SU-DHL-6 (cell line): ENCODE measurements around the gene CBFB.

Experiments used
- EZH2phosphoT487 ChIP-seq: fragments of 200-600 bp; sonication (generic), shearing (Covaris generic); conservative IDR thresholded peaks from 2 replicates; pipeline ENCODE4 v1.6.1; 2018; ENCODE audit warnings: mild to moderate bottlenecking, antibody characterized with exemption, low read length, moderate library complexity, mixed read lengths
- TF ChIP-seq, protein P1 (sequence below): fragments of 200-600 bp; sonication (generic); IDR thresholded peaks from one replicate; pipeline ENCODE4 v1.5.1; 2017; ENCODE audit warnings: antibody characterized with exemption, mild to moderate bottlenecking, low read length, moderate library complexity; ENCODE audit not compliant: insufficient read depth, poor library complexity, severe bottlenecking

DNA sequence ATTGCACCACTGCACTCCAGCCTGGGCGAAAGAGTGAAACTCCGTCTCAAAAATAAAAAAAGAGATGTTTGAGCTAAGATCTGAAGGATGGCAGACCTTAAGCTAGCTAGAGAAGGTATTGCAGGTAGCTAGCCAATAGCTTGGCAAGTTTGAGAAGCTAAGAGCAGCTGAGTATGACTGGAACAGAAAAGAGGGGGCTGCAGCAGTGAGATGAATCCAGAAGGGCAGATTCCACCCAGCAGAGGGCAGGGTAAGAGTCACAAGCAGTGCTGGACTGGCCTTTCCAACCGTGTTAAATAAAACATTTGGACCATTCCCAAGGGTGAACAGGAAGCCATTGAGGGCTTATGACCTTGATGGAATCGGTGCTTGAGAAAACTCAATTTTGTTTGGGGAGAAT is 75.1 kb downstream of the CBFB start:
- TF ChIP-seq, protein P1, sequence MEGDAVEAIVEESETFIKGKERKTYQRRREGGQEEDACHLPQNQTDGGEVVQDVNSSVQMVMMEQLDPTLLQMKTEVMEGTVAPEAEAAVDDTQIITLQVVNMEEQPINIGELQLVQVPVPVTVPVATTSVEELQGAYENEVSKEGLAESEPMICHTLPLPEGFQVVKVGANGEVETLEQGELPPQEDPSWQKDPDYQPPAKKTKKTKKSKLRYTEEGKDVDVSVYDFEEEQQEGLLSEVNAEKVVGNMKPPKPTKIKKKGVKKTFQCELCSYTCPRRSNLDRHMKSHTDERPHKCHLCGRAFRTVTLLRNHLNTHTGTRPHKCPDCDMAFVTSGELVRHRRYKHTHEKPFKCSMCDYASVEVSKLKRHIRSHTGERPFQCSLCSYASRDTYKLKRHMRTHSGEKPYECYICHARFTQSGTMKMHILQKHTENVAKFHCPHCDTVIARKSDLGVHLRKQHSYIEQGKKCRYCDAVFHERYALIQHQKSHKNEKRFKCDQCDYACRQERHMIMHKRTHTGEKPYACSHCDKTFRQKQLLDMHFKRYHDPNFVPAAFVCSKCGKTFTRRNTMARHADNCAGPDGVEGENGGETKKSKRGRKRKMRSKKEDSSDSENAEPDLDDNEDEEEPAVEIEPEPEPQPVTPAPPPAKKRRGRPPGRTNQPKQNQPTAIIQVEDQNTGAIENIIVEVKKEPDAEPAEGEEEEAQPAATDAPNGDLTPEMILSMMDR: no peak
- TF ChIP-seq EZH2phosphoT487: no peak
